ENCODE results near the gene HSD17B2.

HSD17B2 gene

DNA sequence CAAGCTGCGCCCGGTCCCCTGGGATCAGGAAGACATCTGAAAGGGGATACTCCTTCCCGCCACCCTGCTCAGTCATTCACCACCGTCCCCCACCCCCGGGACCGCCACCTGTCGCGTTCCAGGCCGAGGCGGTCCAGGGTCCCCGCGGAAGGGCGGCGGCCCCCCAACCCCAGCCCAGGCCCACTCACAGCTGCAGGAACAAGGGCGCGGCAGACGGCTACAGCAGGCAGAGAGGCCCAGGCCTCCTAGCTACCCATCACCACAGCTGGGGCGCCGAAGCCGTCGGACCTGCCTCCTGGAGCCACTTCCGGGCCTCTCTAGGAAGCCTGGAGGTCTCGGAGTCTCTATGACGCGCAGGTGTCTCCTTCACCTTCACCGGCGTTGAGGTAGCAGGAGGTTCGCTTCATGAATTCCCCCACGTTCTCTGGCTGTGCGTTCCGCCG lies 23.8 kb upstream of the HSD17B2 start, which contains the start of gene SDR42E1:
Gene SDR42E1, minus strand, starts transcription at position 272 of the 443 bp plus-strand sequence. CDS start 10,612 bp downstream, outside the sequence.
- DNase-seq = peak; percentile 78
- Histone ChIP-seq H2AFZ (ENCODE audit: low read length) (peak within 1 kb of the TSS; percentile 93), H3F3A (ENCODE audit: insufficient read depth, low read length) (peaks cover 3% of the 10 kb centered on the region; the same call in 1 of the 2 replicates), H3K4me2 (ENCODE audit: low read depth, low read length) (peak within 1 kb of the TSS; percentile 82), H3K4me1 (ENCODE audit: low read length) (peaks cover 9% of the 10 kb centered on the region; the same call in 1 of the 2 replicates), H3K27me3 (replicated peaks; ENCODE audit: insufficient read depth, low read length) (no peaks in the 10 kb centered on the region), H3K27ac (ENCODE audit: low read length) (peak within 1 kb of the TSS; percentile 73; the same call in 1 of the 2 replicates), H3K79me2 (ENCODE audit: low read length) (peaks cover 10% of the 10 kb centered on the region; the same call in 1 of the 2 replicates), H3K4me3 (ENCODE audit: low read length) (peak within 1 kb of the TSS; percentile 76), H3K9me2 (replicated peaks; ENCODE audit: insufficient read depth, low read length) (no peaks in the 10 kb centered on the region), H3K9me3 (replicated peaks; ENCODE audit: insufficient read depth, low read length) (no peaks in the 10 kb centered on the region), H3K9ac (ENCODE audit: low read length) (peak within 1 kb of the TSS; percentile 79), H4K20me1 (ENCODE audit: insufficient read depth, low read length) (no peaks in the 10 kb centered on the region), H3K36me3 (replicated peaks; ENCODE audit: insufficient read depth, low read length) (no peaks in the 10 kb centered on the region)
- TF ChIP-seq EZH2phosphoT487 (IDR thresholded peaks at IDR 0.05; ENCODE audit: low read length) (no peak), EZH2 (optimal IDR thresholded peaks at IDR 0.05; ENCODE audit: low read depth, low read length) (no peak)
- TF ChIP-seq, protein P1, sequence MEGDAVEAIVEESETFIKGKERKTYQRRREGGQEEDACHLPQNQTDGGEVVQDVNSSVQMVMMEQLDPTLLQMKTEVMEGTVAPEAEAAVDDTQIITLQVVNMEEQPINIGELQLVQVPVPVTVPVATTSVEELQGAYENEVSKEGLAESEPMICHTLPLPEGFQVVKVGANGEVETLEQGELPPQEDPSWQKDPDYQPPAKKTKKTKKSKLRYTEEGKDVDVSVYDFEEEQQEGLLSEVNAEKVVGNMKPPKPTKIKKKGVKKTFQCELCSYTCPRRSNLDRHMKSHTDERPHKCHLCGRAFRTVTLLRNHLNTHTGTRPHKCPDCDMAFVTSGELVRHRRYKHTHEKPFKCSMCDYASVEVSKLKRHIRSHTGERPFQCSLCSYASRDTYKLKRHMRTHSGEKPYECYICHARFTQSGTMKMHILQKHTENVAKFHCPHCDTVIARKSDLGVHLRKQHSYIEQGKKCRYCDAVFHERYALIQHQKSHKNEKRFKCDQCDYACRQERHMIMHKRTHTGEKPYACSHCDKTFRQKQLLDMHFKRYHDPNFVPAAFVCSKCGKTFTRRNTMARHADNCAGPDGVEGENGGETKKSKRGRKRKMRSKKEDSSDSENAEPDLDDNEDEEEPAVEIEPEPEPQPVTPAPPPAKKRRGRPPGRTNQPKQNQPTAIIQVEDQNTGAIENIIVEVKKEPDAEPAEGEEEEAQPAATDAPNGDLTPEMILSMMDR (IDR thresholded peaks at IDR 0.05; ENCODE audit: low read length) = no peak

- Histone ChIP-seq H2AFZ (ENCODE audit: low read length) (no peak overlapping the region), H3K9ac (ENCODE audit: low read length) (no peak overlapping the region), H3K27ac (ENCODE audit: low read length) (no peak overlapping the region), H3K27me3 (replicated peaks; ENCODE audit: insufficient read depth, low read length) (no peaks in the 10 kb centered on the region), H3K9me2 (replicated peaks; ENCODE audit: insufficient read depth, low read length) (no peaks in the 10 kb centered on the region), H3K9me3 (replicated peaks; ENCODE audit: insufficient read depth, low read length) (no peaks in the 10 kb centered on the region), H3K4me1 (ENCODE audit: low read length) (peaks cover 9% of the 10 kb centered on the region; the same call in 1 of the 2 replicates), H3K79me2 (ENCODE audit: low read length) (peaks cover 10% of the 10 kb centered on the region; the same call in 1 of the 2 replicates), H4K20me1 (ENCODE audit: insufficient read depth, low read length) (no peaks in the 10 kb centered on the region), H3K4me2 (ENCODE audit: low read depth, low read length) (no peak overlapping the region), H3F3A (ENCODE audit: insufficient read depth, low read length) (peaks cover 3% of the 10 kb centered on the region; the same call in 1 of the 2 replicates), H3K36me3 (replicated peaks; ENCODE audit: insufficient read depth, low read length) (no peaks in the 10 kb centered on the region), H3K4me3 (ENCODE audit: low read length) (no peak overlapping the region)
- TF ChIP-seq EZH2 (optimal IDR thresholded peaks at IDR 0.05; ENCODE audit: low read depth, low read length) (no peak), EZH2phosphoT487 (IDR thresholded peaks at IDR 0.05; ENCODE audit: low read length) (no peak)
- TF ChIP-seq, protein P1 (IDR thresholded peaks at IDR 0.05; ENCODE audit: low read length) = no peak
- no peak for DNase-seq
These were observed 21.9 kb upstream of the HSD17B2 start for GRCh38 chr16:82013139-82013538.

GRCh38 chr16:82016263-82016662 lies 18.8 kb upstream of the HSD17B2 start:
- H3F3A ChIP-seq (ENCODE audit: insufficient read depth, low read length) = no peaks in the 10 kb centered on the region
- H3K27me3 ChIP-seq (replicated peaks; ENCODE audit: insufficient read depth, low read length) = no peaks in the 10 kb centered on the region
- no peak overlapping the region for H2AFZ ChIP-seq (ENCODE audit: low read length)
- H3K9me2 ChIP-seq (replicated peaks; ENCODE audit: insufficient read depth, low read length) = no peaks in the 10 kb centered on the region
- H3K79me2 ChIP-seq (ENCODE audit: low read length) = no peaks in the 10 kb centered on the region
- H3K9ac ChIP-seq (ENCODE audit: low read length) = no peak overlapping the region
- TF ChIP-seq EZH2 (optimal IDR thresholded peaks at IDR 0.05; ENCODE audit: low read depth, low read length) (no peak), EZH2phosphoT487 (IDR thresholded peaks at IDR 0.05; ENCODE audit: low read length) (no peak)
- TF ChIP-seq, protein P1 (IDR thresholded peaks at IDR 0.05; ENCODE audit: low read length) = peak; percentile 33
- no peaks in the 10 kb centered on the region for H4K20me1 ChIP-seq (ENCODE audit: insufficient read depth, low read length)
- peak overlapping the region; percentile 37; the same call in 1 of the 2 replicates for H3K4me2 ChIP-seq (ENCODE audit: low read depth, low read length)
- H3K27ac ChIP-seq (ENCODE audit: low read length) = no peak overlapping the region
- no peak overlapping the region for H3K4me3 ChIP-seq (ENCODE audit: low read length)
- peaks cover 9% of the 10 kb centered on the region; the same call in 1 of the 2 replicates for H3K4me1 ChIP-seq (ENCODE audit: low read length)
- no peaks in the 10 kb centered on the region for H3K9me3 ChIP-seq (replicated peaks; ENCODE audit: insufficient read depth, low read length)
- no peaks in the 10 kb centered on the region for H3K36me3 ChIP-seq (replicated peaks; ENCODE audit: insufficient read depth, low read length)
- DNase-seq = peak; percentile 11

Data from MM.1S (cell line).